Measurements from ENCODE around the gene IFNA2.
"Not testable (repeated sequence)": the region's sequence is repeated elsewhere in the genome, so short reads cannot be mapped to it uniquely, and the experiment has no call there.

IFNA2 gene

DNA sequence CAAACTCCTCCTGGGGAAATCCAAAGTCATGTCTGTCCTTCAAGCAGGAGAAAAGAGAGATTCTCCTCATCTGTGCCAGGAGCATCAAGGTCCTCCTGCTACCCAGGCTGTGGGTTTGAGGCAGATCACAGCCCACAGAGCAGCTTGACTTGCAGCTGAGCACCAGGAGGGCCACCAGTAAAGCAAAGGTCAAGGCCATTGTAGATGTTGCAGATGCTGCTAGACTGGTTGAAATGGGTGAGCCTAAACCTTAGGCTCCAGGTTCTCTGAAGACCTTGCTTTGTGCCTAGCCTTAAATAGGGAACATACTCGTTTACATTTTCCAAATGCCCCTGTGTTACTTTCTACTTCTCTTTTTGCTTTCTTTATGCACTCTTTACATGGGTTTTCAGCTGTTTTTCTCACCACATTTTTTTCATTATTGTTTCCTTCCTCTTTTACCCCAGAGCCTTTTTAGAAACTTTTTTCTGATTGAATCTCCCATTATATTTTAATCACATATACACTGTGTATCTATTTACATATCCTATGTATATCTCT lies at the start of gene IFNA2:
Gene IFNA2 (minus strand): TSS at position 268 of the 540 bp plus-strand sequence. CDS start 69 bp downstream, at position 199.
- H3K9ac ChIP-seq (ENCODE audit: low read depth in 1 of 2, low read length in 2 of 2): no peak within 1 kb of the TSS

DNA sequence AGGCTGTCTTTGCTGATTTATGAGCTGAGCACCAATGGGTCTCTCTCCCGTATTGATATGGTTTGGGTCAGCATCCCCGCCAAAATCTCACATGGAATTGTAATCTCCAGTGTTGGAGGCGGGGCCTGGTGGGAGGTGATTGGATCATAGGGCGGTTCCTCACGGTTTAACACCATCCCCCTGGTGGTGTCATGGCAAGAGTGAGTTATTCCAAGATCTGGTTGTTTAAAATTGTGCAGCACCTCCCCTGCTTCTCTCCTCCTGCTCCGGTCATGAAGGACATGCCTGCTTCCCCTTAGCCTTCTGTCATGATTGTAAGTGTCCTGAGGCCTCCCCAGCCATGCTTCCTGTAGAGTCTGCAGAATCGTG lies 49.8 kb upstream of the IFNA2 start:
- H3K4me1 ChIP-seq (ENCODE audit: control insufficient read depth in 2 of 2, insufficient read depth in 2 of 2, low read length in 2 of 2); H3K27ac ChIP-seq (ENCODE audit: low read depth in 2 of 2, low read length in 2 of 2); H3K36me3 ChIP-seq (ENCODE audit: control insufficient read depth in 2 of 2, insufficient read depth in 2 of 2, low read length in 2 of 2); H3K4me3 ChIP-seq (ENCODE audit: low read length in 2 of 2); H3K9me3 ChIP-seq (ENCODE audit: control insufficient read depth in 2 of 2, low read length in 2 of 2); H3K9ac ChIP-seq (ENCODE audit: low read depth in 1 of 2, low read length in 2 of 2); H3K27me3 ChIP-seq (ENCODE audit: control insufficient read depth in 2 of 2, insufficient read depth in 2 of 2, low read length in 2 of 2): not testable (repeated sequence)

More for the DNA sequence above, at the start of gene IFNA2:
- no peaks in the 10 kb centered on the region for H3K4me1 ChIP-seq (ENCODE audit: control insufficient read depth in 2 of 2, insufficient read depth in 2 of 2, low read length in 2 of 2)
- H3K9me3 ChIP-seq (ENCODE audit: control insufficient read depth in 2 of 2, low read length in 2 of 2): no peaks in the 10 kb centered on the region
- no peak within 1 kb of the TSS for H3K4me3 ChIP-seq (ENCODE audit: low read length in 2 of 2)
- peaks cover 3 to 4% of the 10 kb centered on the region in 2 donors for H3K27me3 ChIP-seq (ENCODE audit: control insufficient read depth in 2 of 2, insufficient read depth in 2 of 2, low read length in 2 of 2)
- H3K36me3 ChIP-seq (ENCODE audit: control insufficient read depth in 2 of 2, insufficient read depth in 2 of 2, low read length in 2 of 2): no peaks in the 10 kb centered on the region
- H3K27ac ChIP-seq (ENCODE audit: low read depth in 2 of 2, low read length in 2 of 2): no peak within 1 kb of the TSS

DNA sequence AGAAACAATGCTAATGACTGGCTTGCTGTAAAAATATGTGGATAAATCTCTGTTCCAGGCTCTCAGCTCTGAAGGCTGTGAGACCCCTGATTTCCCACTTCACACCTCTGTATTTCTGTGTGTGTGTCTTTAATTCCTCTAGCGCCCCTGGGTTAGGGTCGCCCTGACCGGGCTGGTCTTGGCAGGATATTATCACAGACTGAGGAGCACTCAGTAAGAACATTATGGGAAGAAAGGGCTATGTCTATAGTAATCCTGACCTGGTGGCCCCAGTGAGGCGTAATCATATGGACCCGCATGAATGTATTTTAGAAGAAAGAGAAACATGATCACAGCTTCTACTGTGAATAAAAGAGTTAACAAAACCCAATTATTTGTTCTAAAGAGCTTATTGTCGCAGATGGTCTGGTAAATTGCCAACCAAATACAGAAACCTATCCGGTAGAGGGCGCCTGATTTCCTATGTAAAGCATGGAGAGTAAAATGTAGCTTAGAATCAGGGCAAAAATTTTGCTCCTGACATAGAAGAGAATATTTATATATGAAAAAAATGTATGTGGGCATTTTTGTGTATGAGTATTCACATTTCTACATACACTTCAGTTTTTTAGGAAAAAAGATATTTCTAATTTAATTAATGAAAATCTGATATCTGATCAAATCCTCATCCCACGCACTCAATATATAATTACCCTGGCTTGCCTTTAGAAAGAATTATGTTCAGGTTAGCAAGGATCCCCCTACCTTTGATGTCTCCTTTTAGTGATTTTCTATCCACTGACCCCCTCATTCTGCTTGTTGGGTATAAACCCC lies 49.2 kb upstream of the IFNA2 start:
- Histone ChIP-seq H3K9ac (ENCODE audit: low read depth in 1 of 2, low read length in 2 of 2) (no peak overlapping the region), H3K4me1 (ENCODE audit: control insufficient read depth in 2 of 2, insufficient read depth in 2 of 2, low read length in 2 of 2) (no peaks in the 10 kb centered on the region), H3K9me3 (ENCODE audit: control insufficient read depth in 2 of 2, low read length in 2 of 2) (no peaks in the 10 kb centered on the region), H3K36me3 (ENCODE audit: control insufficient read depth in 2 of 2, insufficient read depth in 2 of 2, low read length in 2 of 2) (no peaks in the 10 kb centered on the region), H3K27ac (ENCODE audit: low read depth in 2 of 2, low read length in 2 of 2) (no peak overlapping the region), H3K4me3 (ENCODE audit: low read length in 2 of 2) (no peak overlapping the region), H3K27me3 (ENCODE audit: control insufficient read depth in 2 of 2, insufficient read depth in 2 of 2, low read length in 2 of 2) (peaks cover 0 to 9% of the 10 kb centered on the region in 2 donors)

DNA sequence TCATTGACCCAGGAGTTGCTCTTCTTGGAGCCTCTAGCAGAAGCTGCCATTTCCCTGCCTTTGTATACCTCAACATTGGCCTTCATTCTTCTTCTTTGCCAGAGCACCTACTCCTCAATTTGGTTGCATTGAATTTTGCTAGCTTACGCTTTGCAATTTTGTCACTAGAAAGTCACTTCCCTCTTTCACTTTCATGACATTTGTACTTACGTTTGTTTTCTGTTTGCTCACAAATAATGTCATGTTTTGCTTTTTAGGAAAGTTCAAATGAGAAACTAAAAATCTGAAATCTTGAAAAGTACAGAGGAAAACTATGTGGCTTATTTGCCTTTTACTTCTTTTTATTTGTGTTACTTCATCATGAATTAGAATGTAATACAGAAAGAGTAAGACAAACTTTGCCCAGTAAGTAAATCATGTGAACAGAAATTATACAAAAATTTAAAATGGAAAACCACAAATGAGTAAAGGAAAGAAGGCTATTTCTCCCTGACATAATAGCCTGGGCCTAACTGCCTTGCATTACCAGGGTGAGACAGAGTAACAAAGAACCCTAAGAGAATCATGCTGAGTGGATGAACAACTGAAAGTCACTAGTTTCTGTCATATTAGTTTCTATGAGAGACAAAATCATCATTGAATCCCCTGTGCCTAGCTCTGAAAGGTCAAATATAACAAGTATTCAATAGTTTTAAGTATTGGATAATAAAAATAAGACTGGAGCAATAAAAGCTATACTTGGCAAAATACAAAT lies 47.7 kb upstream of the IFNA2 start:
- Histone ChIP-seq H3K4me1 (ENCODE audit: control insufficient read depth in 2 of 2, insufficient read depth in 2 of 2, low read length in 2 of 2) (no peaks in the 10 kb centered on the region), H3K9me3 (ENCODE audit: control insufficient read depth in 2 of 2, low read length in 2 of 2) (no peaks in the 10 kb centered on the region), H3K4me3 (ENCODE audit: low read length in 2 of 2) (no peak overlapping the region), H3K9ac (ENCODE audit: low read depth in 1 of 2, low read length in 2 of 2) (no peak overlapping the region), H3K27ac (ENCODE audit: low read depth in 2 of 2, low read length in 2 of 2) (no peak overlapping the region), H3K27me3 (ENCODE audit: control insufficient read depth in 2 of 2, insufficient read depth in 2 of 2, low read length in 2 of 2) (peaks cover 0 to 7% of the 10 kb centered on the region in 2 donors), H3K36me3 (ENCODE audit: control insufficient read depth in 2 of 2, insufficient read depth in 2 of 2, low read length in 2 of 2) (no peaks in the 10 kb centered on the region)

DNA sequence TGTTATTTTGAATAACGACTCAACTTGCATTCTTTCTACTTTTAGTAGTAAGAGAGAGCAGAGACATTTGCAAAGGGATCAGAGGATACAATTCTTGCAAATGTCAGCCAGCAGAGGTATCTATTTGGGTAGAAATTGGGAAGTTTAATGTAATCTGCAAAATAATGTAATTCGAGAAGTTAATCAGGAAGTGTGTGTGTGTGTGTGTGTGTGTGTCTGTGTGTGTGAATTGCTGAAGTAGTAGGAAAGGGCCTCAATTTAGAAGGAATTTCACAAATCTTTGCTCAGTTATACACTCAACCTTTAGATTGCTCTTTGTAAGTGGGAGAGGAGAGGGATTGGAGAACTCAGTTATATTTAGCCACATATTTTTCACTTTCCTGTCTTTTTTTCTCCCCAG lies 44.0 kb upstream of the IFNA2 start:
- no peak overlapping the region for H3K4me3 ChIP-seq (ENCODE audit: low read length in 2 of 2)
- no peaks in the 10 kb centered on the region for H3K36me3 ChIP-seq (ENCODE audit: control insufficient read depth in 2 of 2, insufficient read depth in 2 of 2, low read length in 2 of 2)

DNA sequence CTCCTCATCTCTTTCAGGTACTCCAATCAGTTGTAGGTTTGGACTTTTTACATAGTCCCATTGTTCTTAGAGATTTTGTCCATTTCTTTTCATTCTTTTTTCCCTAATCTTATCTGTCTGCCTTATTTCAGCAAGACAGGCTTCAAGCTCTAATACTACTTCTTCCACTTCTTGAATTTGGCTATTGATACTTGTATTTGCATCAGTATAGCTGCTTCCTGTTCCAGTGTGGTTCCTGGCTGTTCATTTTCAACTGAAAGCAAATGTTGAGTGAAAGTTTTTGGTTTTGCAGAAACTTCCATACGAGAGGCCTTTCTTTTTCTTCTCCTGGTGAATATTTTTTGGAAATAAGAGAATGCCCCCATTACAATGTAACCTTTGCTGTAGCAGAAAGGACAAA lies 43.0 kb upstream of the IFNA2 start:
- no peaks in the 10 kb centered on the region for H3K4me1 ChIP-seq (ENCODE audit: control insufficient read depth in 2 of 2, insufficient read depth in 2 of 2, low read length in 2 of 2)
- no peak overlapping the region for H3K9ac ChIP-seq (ENCODE audit: low read depth in 1 of 2, low read length in 2 of 2)
- no peaks in the 10 kb centered on the region for H3K9me3 ChIP-seq (ENCODE audit: control insufficient read depth in 2 of 2, low read length in 2 of 2)
- H3K4me3 ChIP-seq (ENCODE audit: low read length in 2 of 2): no peak overlapping the region
- peaks cover 0 to 6% of the 10 kb centered on the region in 2 donors for H3K27me3 ChIP-seq (ENCODE audit: control insufficient read depth in 2 of 2, insufficient read depth in 2 of 2, low read length in 2 of 2)
- H3K27ac ChIP-seq (ENCODE audit: low read depth in 2 of 2, low read length in 2 of 2): no peak overlapping the region
- no peaks in the 10 kb centered on the region for H3K36me3 ChIP-seq (ENCODE audit: control insufficient read depth in 2 of 2, insufficient read depth in 2 of 2, low read length in 2 of 2)

More for the DNA sequence above, 44.0 kb upstream of the IFNA2 start:
- no peaks in the 10 kb centered on the region for H3K4me1 ChIP-seq (ENCODE audit: control insufficient read depth in 2 of 2, insufficient read depth in 2 of 2, low read length in 2 of 2)
- no peaks in the 10 kb centered on the region for H3K9me3 ChIP-seq (ENCODE audit: control insufficient read depth in 2 of 2, low read length in 2 of 2)
- H3K27me3 ChIP-seq (ENCODE audit: control insufficient read depth in 2 of 2, insufficient read depth in 2 of 2, low read length in 2 of 2): peaks cover 0 to 6% of the 10 kb centered on the region in 2 donors
- no peak overlapping the region for H3K9ac ChIP-seq (ENCODE audit: low read depth in 1 of 2, low read length in 2 of 2)
- H3K27ac ChIP-seq (ENCODE audit: low read depth in 2 of 2, low read length in 2 of 2): no peak overlapping the region

DNA sequence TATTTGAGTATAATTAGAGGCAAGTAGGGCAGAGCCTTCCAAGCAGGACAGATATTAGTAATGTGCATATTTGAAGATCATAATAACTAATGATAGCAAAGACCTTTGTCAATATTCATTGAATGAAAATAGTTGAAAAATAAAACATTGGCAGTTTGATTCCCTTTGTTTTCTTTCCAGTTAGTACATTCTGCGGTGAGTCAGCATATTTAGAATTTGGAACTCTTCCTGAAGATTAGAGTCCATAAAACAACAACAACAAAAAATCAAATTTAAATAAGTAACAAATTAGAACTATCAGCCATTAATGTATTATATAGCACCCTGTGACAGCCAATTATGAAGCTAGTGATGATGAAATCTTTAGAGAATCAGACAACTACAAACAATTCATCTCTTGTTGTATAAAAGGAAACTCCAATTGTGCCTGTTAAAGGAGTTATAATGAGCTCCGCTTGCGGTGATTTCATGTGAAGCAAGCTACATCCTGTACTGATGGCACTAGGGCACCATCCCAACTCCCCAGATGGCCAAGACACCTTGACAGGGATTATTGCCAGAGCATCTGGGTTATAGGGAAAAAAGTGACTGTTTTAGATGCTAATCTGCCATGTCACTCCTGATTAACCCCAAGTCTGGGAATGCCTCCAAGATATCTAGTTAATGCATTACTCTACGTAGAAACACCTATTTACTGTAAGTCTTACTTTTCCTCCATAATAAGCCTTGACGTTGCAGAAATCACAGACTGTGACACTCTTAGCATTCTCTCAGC lies 30.5 kb upstream of the IFNA2 start:
- H3K4me3 ChIP-seq (ENCODE audit: low read length in 2 of 2): no peak overlapping the region
- no peaks in the 10 kb centered on the region for H3K9me3 ChIP-seq (ENCODE audit: control insufficient read depth in 2 of 2, low read length in 2 of 2)
- H3K27ac ChIP-seq (ENCODE audit: low read depth in 2 of 2, low read length in 2 of 2): no peak overlapping the region
- no peak overlapping the region for H3K9ac ChIP-seq (ENCODE audit: low read depth in 1 of 2, low read length in 2 of 2)
- peaks cover 4 to 10% of the 10 kb centered on the region in 2 donors for H3K4me1 ChIP-seq (ENCODE audit: control insufficient read depth in 2 of 2, insufficient read depth in 2 of 2, low read length in 2 of 2)
- no peaks in the 10 kb centered on the region for H3K36me3 ChIP-seq (ENCODE audit: control insufficient read depth in 2 of 2, insufficient read depth in 2 of 2, low read length in 2 of 2)
- no peaks in the 10 kb centered on the region for H3K27me3 ChIP-seq (ENCODE audit: control insufficient read depth in 2 of 2, insufficient read depth in 2 of 2, low read length in 2 of 2)

DNA sequence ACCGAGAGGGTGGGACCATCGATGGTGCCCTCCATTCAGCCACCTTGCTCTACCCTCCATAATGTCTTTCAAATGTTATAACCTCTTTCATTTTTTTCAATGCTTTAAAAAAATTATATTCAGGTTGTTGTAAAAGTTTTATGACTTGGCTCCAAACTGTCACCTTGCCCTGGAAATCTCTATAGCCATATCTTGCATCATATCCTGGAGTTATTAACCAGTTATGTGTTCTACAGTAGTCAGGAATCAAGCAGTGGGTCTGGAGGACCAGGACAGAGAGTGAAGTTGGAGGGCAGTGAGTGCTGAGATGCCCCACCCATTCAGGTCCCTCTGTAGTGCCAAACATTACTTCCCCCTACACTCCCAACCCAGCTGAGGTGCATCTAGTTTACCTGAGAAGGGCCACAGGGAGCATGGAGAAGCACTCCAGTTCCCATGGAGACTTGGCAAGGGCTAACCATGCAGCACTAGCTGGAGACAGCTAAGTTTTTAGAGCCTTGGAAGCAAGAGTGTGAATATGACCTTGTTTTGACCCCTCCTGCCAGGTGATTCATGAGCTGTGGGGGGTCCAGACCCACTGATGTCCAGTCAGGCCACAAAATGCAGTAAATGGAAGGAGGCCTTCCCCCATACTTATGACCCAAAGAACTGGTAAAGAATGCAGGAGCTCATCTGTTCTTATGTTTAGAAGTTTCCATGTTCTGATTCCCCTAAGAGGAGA lies 29.2 kb upstream of the IFNA2 start:
- H3K9me3 ChIP-seq (ENCODE audit: control insufficient read depth in 2 of 2, low read length in 2 of 2): no peaks in the 10 kb centered on the region
- H3K27me3 ChIP-seq (ENCODE audit: control insufficient read depth in 2 of 2, insufficient read depth in 2 of 2, low read length in 2 of 2): no peaks in the 10 kb centered on the region
- H3K36me3 ChIP-seq (ENCODE audit: control insufficient read depth in 2 of 2, insufficient read depth in 2 of 2, low read length in 2 of 2): no peaks in the 10 kb centered on the region
- H3K9ac ChIP-seq (ENCODE audit: low read depth in 1 of 2, low read length in 2 of 2): no peak overlapping the region
- H3K27ac ChIP-seq (ENCODE audit: low read depth in 2 of 2, low read length in 2 of 2): no peak overlapping the region
- peaks cover 4 to 10% of the 10 kb centered on the region in 2 donors for H3K4me1 ChIP-seq (ENCODE audit: control insufficient read depth in 2 of 2, insufficient read depth in 2 of 2, low read length in 2 of 2)
- H3K4me3 ChIP-seq (ENCODE audit: low read length in 2 of 2): no peak overlapping the region

DNA sequence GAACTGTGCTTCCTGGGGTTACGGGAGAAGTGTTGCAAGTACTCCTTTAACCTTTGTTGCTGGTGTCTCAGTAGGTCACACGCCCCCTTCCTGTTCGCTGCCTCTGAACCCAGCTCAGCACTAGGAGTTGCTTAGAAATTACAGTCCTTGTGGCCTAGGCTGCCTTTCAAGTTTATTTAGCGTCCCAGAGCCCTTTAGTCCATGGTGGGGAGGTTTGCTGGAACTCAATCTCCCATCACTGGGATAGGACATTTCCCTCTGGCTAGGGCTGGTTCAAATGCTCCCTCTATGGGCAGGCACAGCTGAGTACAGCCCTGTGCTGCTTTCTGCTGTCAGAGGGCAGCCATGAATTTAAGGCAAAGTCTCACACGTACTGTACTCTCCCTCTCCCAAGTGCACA lies 28.4 kb upstream of the IFNA2 start:
- H3K9me3 ChIP-seq (ENCODE audit: control insufficient read depth in 2 of 2, low read length in 2 of 2): no peaks in the 10 kb centered on the region
- H3K4me3 ChIP-seq (ENCODE audit: low read length in 2 of 2): no peak overlapping the region
- H3K4me1 ChIP-seq (ENCODE audit: control insufficient read depth in 2 of 2, insufficient read depth in 2 of 2, low read length in 2 of 2): peaks cover 4 to 10% of the 10 kb centered on the region in 2 donors

More for the DNA sequence above, 28.4 kb upstream of the IFNA2 start:
- H3K9ac ChIP-seq (ENCODE audit: low read depth in 1 of 2, low read length in 2 of 2): no peak overlapping the region
- H3K27me3 ChIP-seq (ENCODE audit: control insufficient read depth in 2 of 2, insufficient read depth in 2 of 2, low read length in 2 of 2): no peaks in the 10 kb centered on the region
- H3K27ac ChIP-seq (ENCODE audit: low read depth in 2 of 2, low read length in 2 of 2): no peak overlapping the region
- H3K36me3 ChIP-seq (ENCODE audit: control insufficient read depth in 2 of 2, insufficient read depth in 2 of 2, low read length in 2 of 2): no peaks in the 10 kb centered on the region
